PC-3 (cell line): Measurements from ENCODE around the gene SSRP1. TPM values are rescaled to one million over a fixed set of nuclear protein-coding genes. Genes with fewer than 3 reads are reported as not detected.

Experiments used
- ATAC-seq: fragments of 200-7000 bp; cut with Tn5 transposase; 2 replicates; pipeline ENCODE4 v1.9.1; 2020; ENCODE audit warnings: mild to moderate bottlenecking, moderate library complexity
- BruUV-seq: library from RNA; stranded (reverse); fragments of 400-500 nt; replicated peaks from 2 replicates; lab custom pipeline; 2021; lab: Mats Ljungman, UMichigan
- CTCF ChIA-PET: fragments of 300-600 bp; sonication (Branson Sonifier 250); formaldehyde crosslinking; loops from one replicate; lab custom pipeline; 2022; ENCODE audit warnings: antibody characterized with exemption; lab: Charles Lee
- POLR2A ChIA-PET: fragments of 300-600 bp; sonication (Branson Sonifier 250); formaldehyde crosslinking; loops from one replicate; lab custom pipeline; 2022; ENCODE audit warnings: antibody characterized with exemption; ENCODE audit not compliant: unreplicated experiment; lab: Charles Lee
- DNase-seq: peaks from one replicate; pipeline ENCODE4 v3.0.0-alpha.2; 2015
- H2AFZ ChIP-seq: fragments of 300-600 bp; sonication (generic); 2 replicates; pipeline ENCODE4 v1.6.0; 2016; ENCODE audit warnings: antibody characterized with exemption, low read length
- H3F3A ChIP-seq: fragments of 300-600 bp; sonication (generic); one replicate; pipeline ENCODE4 v1.6.0; 2017; ENCODE audit warnings: antibody characterized with exemption, low read length, control low read depth, mild to moderate bottlenecking; ENCODE audit not compliant: unreplicated experiment
- H3K27ac ChIP-seq: fragments of 300-600 bp; sonication (generic); 2 replicates; pipeline ENCODE4 v1.5.1; 2016; ENCODE audit warnings: mild to moderate bottlenecking, low read length
- H3K27me3 ChIP-seq: fragments of 300-600 bp; sonication (generic); 2 replicates; pipeline ENCODE4 v1.6.1; 2016; ENCODE audit warnings: low read length, mixed read lengths
- H3K36me3 ChIP-seq: fragments of 300-600 bp; sonication (generic); 2 replicates; pipeline ENCODE4 v1.6.1; 2016; ENCODE audit warnings: low read depth, mixed run types, low read length, mixed read lengths
- H3K4me1 ChIP-seq: fragments of 300-600 bp; sonication (generic); 2 replicates; pipeline ENCODE4 v1.5.1; 2016; ENCODE audit warnings: low read length; ENCODE audit not compliant: insufficient read depth
- H3K4me2 ChIP-seq: fragments of 300-600 bp; sonication (generic); 2 replicates; pipeline ENCODE4 v1.6.0; 2016; ENCODE audit warnings: low read length
- H3K4me3 ChIP-seq: fragments of 300-600 bp; sonication (generic); 2 replicates; pipeline ENCODE4 v1.5.1; 2016; ENCODE audit warnings: mild to moderate bottlenecking, low read length, mixed read lengths
- H3K79me2 ChIP-seq: fragments of 300-600 bp; sonication (generic); 2 replicates; pipeline ENCODE4 v1.6.1; 2017; ENCODE audit warnings: low read length, mixed read lengths
- H3K9ac ChIP-seq: fragments of 300-600 bp; sonication (generic); 2 replicates; pipeline ENCODE4 v1.6.0; 2016; ENCODE audit warnings: mild to moderate bottlenecking, low read length
- H3K9me2 ChIP-seq: fragments of 300-600 bp; sonication (generic); replicated peaks from 2 replicates; pipeline ENCODE4 v1.6.1; 2016; ENCODE audit warnings: mixed run types, low read length, mixed read lengths
- H3K9me3 ChIP-seq: fragments of 300-600 bp; sonication (generic); 2 replicates; pipeline ENCODE4 v1.6.1; 2016; ENCODE audit warnings: low read length, mixed read lengths
- H4K20me1 ChIP-seq: fragments of 300-600 bp; sonication (generic); 2 replicates; pipeline ENCODE4 v1.6.1; 2016; ENCODE audit warnings: low read length, mixed read lengths
- CTCF ChIP-seq: fragments of 300-600 bp; sonication (generic); conservative IDR thresholded peaks from 2 replicates; pipeline ENCODE4 v1.5.1; 2017; ENCODE audit warnings: antibody characterized with exemption, low read depth, mild to moderate bottlenecking, low read length
- EZH2 ChIP-seq: fragments of 300-600 bp; sonication (generic); IDR thresholded peaks from one replicate; pipeline ENCODE4 v1.6.1; 2017; ENCODE audit warnings: antibody characterized with exemption, mild to moderate bottlenecking, low read length; ENCODE audit not compliant: unreplicated experiment
- EZH2phosphoT487 ChIP-seq: fragments of 300-600 bp; sonication (generic); IDR thresholded peaks from 2 replicates; pipeline ENCODE4 v1.6.1; 2018; ENCODE audit warnings: mild to moderate bottlenecking, antibody characterized with exemption, low read length, borderline replicate concordance
- intact Hi-C: fragments of 100-400 bp; cut with micrococcal nuclease; formaldehyde crosslinking; loops from 2 replicates; pipeline ENCODE4 v1.9.0; 2023
- total RNA-seq: library from RNA; depleted of rRNA; stranded (reverse); fragments of >200 nt; gene quantifications from 2 replicates; pipeline ENCODE4 v1.2.3, GENCODE V29; 2014

SSRP1 gene
- total RNA-seq, 1 experiment from 2014 or later, result 228 TPM

- no peak overlapping the region for H2AFZ ChIP-seq
- H4K20me1 ChIP-seq, result peaks cover 14% of the 10 kb centered on the region; the same call in 1 of the 2 replicates
- no peak overlapping the region for H3K4me3 ChIP-seq
- no peak overlapping the region for H3K9ac ChIP-seq
- no peaks in the 10 kb centered on the region for H3K9me3 ChIP-seq
- peaks cover 33% of the 10 kb centered on the region for H3K4me1 ChIP-seq
- ATAC-seq (no peak), DNase-seq (no peak)
- H3K27ac ChIP-seq, result no peak overlapping the region
- H3K4me2 ChIP-seq, result no peak overlapping the region; the same call in 1 of the 2 replicates
- no peak for TF ChIP-seq EZH2
- no peak for TF ChIP-seq EZH2phosphoT487
- TF ChIP-seq CTCF, result no peak
- no peaks in the 10 kb centered on the region for H3K27me3 ChIP-seq
- ChIA-PET POLR2A (interaction anchor here (0.6 kb wide), 1 partner anchor 16 kb away, joined by 4 read pairs; the partner anchor contains the start of gene SSRP1), CTCF (no interaction called here)
- peaks cover 7% of the 10 kb centered on the region for H3F3A ChIP-seq
- H3K79me2 ChIP-seq, result peaks cover 42% of the 10 kb centered on the region
- no TSS peak for BruUV-seq
- H3K9me2 ChIP-seq, result no peaks in the 10 kb centered on the region
- peaks cover 34% of the 10 kb centered on the region for H3K36me3 ChIP-seq
- intact Hi-C loops, result loop anchor here (5.0 kb wide), 1 partner anchor 1257 kb away; the partner anchor contains the start of genes LPXN and ZFP91
These were observed 15.5 kb downstream of the SSRP1 start for GRCh38 chr11:57320067-57320718.

- no peak overlapping the region for H3K9ac ChIP-seq
- no TSS peak for BruUV-seq
- TF ChIP-seq EZH2phosphoT487 (no peak), CTCF (no peak), EZH2 (no peak)
- peaks cover 42% of the 10 kb centered on the region for H3K36me3 ChIP-seq
- ATAC-seq (no peak), DNase-seq (no peak)
- no peak overlapping the region for H3K4me2 ChIP-seq
- H3K27me3 ChIP-seq, result no peaks in the 10 kb centered on the region
- no peaks in the 10 kb centered on the region for H3K9me3 ChIP-seq
- intact Hi-C loops, result no loop called here
- ChIA-PET CTCF (no interaction called here), POLR2A (no interaction called here)
- no peaks in the 10 kb centered on the region for H3K9me2 ChIP-seq
- peaks cover 14% of the 10 kb centered on the region; the same call in 1 of the 2 replicates for H4K20me1 ChIP-seq
- peaks cover 32% of the 10 kb centered on the region for H3K79me2 ChIP-seq
- H3K27ac ChIP-seq, result no peak overlapping the region
- H3K4me3 ChIP-seq, result no peak overlapping the region
- peaks cover 25% of the 10 kb centered on the region for H3K4me1 ChIP-seq
- no peak overlapping the region for H2AFZ ChIP-seq
- peaks cover 6% of the 10 kb centered on the region for H3F3A ChIP-seq
These were observed 17.5 kb downstream of the SSRP1 start for GRCh38 chr11:57318178-57318577.

- no peaks in the 10 kb centered on the region for H3K9me2 ChIP-seq
- H3K4me3 ChIP-seq, result no peak overlapping the region
- no peaks in the 10 kb centered on the region for H3K27me3 ChIP-seq
- intact Hi-C loops, result no loop called here
- H3K36me3 ChIP-seq, result peaks cover 44% of the 10 kb centered on the region
- no peak for DNase-seq
- no peak for ATAC-seq
- no TSS peak for BruUV-seq
- no peak overlapping the region for H2AFZ ChIP-seq
- peaks cover 11% of the 10 kb centered on the region; the same call in 1 of the 2 replicates for H4K20me1 ChIP-seq
- POLR2A ChIA-PET, result no interaction called here
- CTCF ChIA-PET, result no interaction called here
- peaks cover 17% of the 10 kb centered on the region for H3K79me2 ChIP-seq
- H3K4me2 ChIP-seq, result no peak overlapping the region
- H3K4me1 ChIP-seq, result peaks cover 14% of the 10 kb centered on the region
- H3K27ac ChIP-seq, result no peak overlapping the region
- no peaks in the 10 kb centered on the region for H3K9me3 ChIP-seq
- H3K9ac ChIP-seq, result no peak overlapping the region
- no peak for TF ChIP-seq CTCF
- no peak for TF ChIP-seq EZH2
- no peak for TF ChIP-seq EZH2phosphoT487
- H3F3A ChIP-seq, result no peaks in the 10 kb centered on the region
These were observed 19.7 kb downstream of the SSRP1 start for GRCh38 chr11:57316017-57316416.
